Dedifferentiated amniotic fluid mesenchymal stem cell (primary cell): Measurements from ENCODE around the gene ETV6.

ENCODE experiments used
- DNase-seq: peaks from one replicate; pipeline ENCODE4 v3.0.0-alpha.2; 2016; ENCODE audit errors: extremely low spot score

ETV6 gene

GRCh38 chr12:11645391-11645790 is 4.1 kb upstream of the ETV6 start:
- DNase-seq, result no peak

- DNase-seq, result peak; percentile 80
Measured at GRCh38 chr12:11648514-11649412, 711 bp upstream of the ETV6 start.

- no peak for DNase-seq
Measured at GRCh38 chr12:11650286-11651281, 1.1 kb downstream of the ETV6 start.

GRCh38 chr12:11651381-11651780 is 1.9 kb downstream of the ETV6 start:
- DNase-seq, result no peak

- DNase-seq, result no peak
Measured at GRCh38 chr12:11651785-11652184, 2.3 kb downstream of the ETV6 start.

GRCh38 chr12:11652351-11653040 is 3.0 kb downstream of the ETV6 start:
- peak; percentile 38 for DNase-seq

GRCh38 chr12:11653215-11653753 is 3.8 kb downstream of the ETV6 start:
- DNase-seq, result no peak

- no peak for DNase-seq
Measured at GRCh38 chr12:11654338-11654737, 4.9 kb downstream of the ETV6 start.

- DNase-seq, result no peak
Measured at GRCh38 chr12:11654802-11655201, 5.3 kb downstream of the ETV6 start.

- no peak for DNase-seq
Measured at GRCh38 chr12:11655842-11656241, 6.4 kb downstream of the ETV6 start.

GRCh38 chr12:11656550-11656949 is 7.1 kb downstream of the ETV6 start:
- no peak for DNase-seq

GRCh38 chr12:11657511-11657910 is 8.0 kb downstream of the ETV6 start:
- DNase-seq, result no peak

GRCh38 chr12:11658791-11659190 is 9.3 kb downstream of the ETV6 start:
- peak; percentile 72 for DNase-seq

GRCh38 chr12:11660624-11661023 is 11.2 kb downstream of the ETV6 start:
- DNase-seq, result no peak

- DNase-seq, result no peak
Measured at GRCh38 chr12:11661491-11662089, 12.1 kb downstream of the ETV6 start.

- no peak for DNase-seq
Measured at GRCh38 chr12:11662369-11662768, 12.9 kb downstream of the ETV6 start.

- DNase-seq, result no peak
Measured at GRCh38 chr12:11663130-11663529, 13.7 kb downstream of the ETV6 start.

GRCh38 chr12:11664101-11664500 is 14.6 kb downstream of the ETV6 start:
- no peak for DNase-seq

- no peak for DNase-seq
Measured at GRCh38 chr12:11666131-11667050, 16.9 kb downstream of the ETV6 start.

GRCh38 chr12:11667171-11667570 is 17.7 kb downstream of the ETV6 start:
- no peak for DNase-seq
